Measurements from ENCODE around the gene NKIRAS2. TPM values are rescaled to one million over a fixed set of nuclear protein-coding genes. Genes with fewer than 3 reads are reported as not detected.

NKIRAS2 gene
- total RNA-seq, 1 experiment from 2014 or later: 22.4 TPM

DNA sequence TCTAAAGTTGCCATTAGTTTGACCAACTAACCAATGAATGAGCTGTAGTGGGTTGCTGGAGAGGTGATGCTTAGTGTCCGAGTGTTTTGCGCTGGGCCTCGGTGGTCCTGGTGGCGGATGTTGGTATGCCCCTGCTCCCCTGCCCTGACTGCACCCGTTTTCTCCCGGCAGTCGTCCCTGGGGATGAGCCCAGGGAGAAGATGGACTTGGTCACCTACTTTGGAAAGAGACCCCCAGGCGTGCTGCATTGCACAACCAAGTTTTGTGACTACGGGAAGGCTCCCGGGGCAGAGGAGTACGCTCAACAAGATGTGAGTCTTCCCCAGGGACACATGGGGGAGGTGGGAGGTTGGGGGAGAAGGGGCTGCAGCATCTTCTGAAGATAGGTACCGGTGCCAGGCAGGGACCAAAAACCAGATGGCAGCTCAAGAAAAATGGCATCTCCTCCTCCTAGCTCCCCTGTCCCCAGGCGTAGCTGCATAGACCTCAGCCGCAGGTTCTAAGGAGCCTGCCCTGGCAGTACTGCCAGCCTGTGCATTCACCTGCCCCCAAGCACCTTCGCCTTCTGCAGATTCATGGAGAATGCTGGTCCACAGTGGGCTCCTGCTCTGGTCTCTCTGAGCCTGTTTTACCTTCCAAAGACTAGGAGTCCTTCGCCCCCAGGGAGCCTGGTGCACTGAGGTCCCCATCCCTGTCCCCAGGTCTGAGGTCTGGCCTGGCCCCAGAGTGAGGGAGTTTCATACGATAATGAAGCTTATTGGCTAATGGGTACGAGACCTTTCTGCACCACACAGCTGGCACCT is 48.0 kb upstream of the NKIRAS2 start:
- CTCF ChIA-PET: interaction anchor here (0.7 to 1.3 kb wide), 2 partner anchors 8 to 107 kb away, joined by 3 to 8 read pairs; no protein-coding TSS in a partner anchor
- no peaks in the 10 kb centered on the region for H3K27me3 ChIP-seq (ENCODE audit: control insufficient read depth, insufficient read depth, low read length)
- no TSS peak for BruUV-seq (replicated peaks)
- H3K4me3 ChIP-seq (ENCODE audit: low read depth in 2 of 2, low read length in 2 of 2): no peak overlapping the region
- in situ Hi-C loops (cut with HindIII; ENCODE audit: low pct_unique_long_range_greater_than_20kb, low sequenced_read_pairs) (no loop called here), intact Hi-C loops (cut with micrococcal nuclease; ENCODE audit: unreplicated experiment) (no loop called here)
- ATAC-seq (no peak), DNase-seq (ENCODE audit: low read depth, low spot score) (no peak)
- TF ChIP-seq SIN3A (IDR thresholded peaks at IDR 0.05; ENCODE audit: borderline replicate concordance, insufficient read depth, low read depth, low read length) (no peak), POLR2AphosphoS5 (IDR thresholded peaks at IDR 0.05; ENCODE audit: low read depth, low read length) (no peak), TCF7L2 (IDR thresholded peaks at IDR 0.05; ENCODE audit: low read depth, low read length) (no peak)
- TF ChIP-seq, protein P1, sequence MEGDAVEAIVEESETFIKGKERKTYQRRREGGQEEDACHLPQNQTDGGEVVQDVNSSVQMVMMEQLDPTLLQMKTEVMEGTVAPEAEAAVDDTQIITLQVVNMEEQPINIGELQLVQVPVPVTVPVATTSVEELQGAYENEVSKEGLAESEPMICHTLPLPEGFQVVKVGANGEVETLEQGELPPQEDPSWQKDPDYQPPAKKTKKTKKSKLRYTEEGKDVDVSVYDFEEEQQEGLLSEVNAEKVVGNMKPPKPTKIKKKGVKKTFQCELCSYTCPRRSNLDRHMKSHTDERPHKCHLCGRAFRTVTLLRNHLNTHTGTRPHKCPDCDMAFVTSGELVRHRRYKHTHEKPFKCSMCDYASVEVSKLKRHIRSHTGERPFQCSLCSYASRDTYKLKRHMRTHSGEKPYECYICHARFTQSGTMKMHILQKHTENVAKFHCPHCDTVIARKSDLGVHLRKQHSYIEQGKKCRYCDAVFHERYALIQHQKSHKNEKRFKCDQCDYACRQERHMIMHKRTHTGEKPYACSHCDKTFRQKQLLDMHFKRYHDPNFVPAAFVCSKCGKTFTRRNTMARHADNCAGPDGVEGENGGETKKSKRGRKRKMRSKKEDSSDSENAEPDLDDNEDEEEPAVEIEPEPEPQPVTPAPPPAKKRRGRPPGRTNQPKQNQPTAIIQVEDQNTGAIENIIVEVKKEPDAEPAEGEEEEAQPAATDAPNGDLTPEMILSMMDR (IDR thresholded peaks at IDR 0.05): no peak
- TF ChIP-seq, protein P2, sequence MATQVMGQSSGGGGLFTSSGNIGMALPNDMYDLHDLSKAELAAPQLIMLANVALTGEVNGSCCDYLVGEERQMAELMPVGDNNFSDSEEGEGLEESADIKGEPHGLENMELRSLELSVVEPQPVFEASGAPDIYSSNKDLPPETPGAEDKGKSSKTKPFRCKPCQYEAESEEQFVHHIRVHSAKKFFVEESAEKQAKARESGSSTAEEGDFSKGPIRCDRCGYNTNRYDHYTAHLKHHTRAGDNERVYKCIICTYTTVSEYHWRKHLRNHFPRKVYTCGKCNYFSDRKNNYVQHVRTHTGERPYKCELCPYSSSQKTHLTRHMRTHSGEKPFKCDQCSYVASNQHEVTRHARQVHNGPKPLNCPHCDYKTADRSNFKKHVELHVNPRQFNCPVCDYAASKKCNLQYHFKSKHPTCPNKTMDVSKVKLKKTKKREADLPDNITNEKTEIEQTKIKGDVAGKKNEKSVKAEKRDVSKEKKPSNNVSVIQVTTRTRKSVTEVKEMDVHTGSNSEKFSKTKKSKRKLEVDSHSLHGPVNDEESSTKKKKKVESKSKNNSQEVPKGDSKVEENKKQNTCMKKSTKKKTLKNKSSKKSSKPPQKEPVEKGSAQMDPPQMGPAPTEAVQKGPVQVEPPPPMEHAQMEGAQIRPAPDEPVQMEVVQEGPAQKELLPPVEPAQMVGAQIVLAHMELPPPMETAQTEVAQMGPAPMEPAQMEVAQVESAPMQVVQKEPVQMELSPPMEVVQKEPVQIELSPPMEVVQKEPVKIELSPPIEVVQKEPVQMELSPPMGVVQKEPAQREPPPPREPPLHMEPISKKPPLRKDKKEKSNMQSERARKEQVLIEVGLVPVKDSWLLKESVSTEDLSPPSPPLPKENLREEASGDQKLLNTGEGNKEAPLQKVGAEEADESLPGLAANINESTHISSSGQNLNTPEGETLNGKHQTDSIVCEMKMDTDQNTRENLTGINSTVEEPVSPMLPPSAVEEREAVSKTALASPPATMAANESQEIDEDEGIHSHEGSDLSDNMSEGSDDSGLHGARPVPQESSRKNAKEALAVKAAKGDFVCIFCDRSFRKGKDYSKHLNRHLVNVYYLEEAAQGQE (IDR thresholded peaks at IDR 0.05; ENCODE audit: insufficient read depth in 1 of 2, low read depth in 2 of 2, low read length in 1 of 2): no peak
- peaks cover 25% of the 10 kb centered on the region for H3K4me1 ChIP-seq (ENCODE audit: control insufficient read depth, insufficient read depth, low read length)
- H3K36me3 ChIP-seq (ENCODE audit: control insufficient read depth, insufficient read depth, low read length): no peaks in the 10 kb centered on the region
- no peaks in the 10 kb centered on the region for H3K9me3 ChIP-seq (ENCODE audit: control insufficient read depth, insufficient read depth, low read depth, low read length)
- POLR2A ChIA-PET: interaction anchor here (1.0 kb wide), 1 partner anchor 10 kb away, joined by 3 read pairs; no protein-coding TSS in a partner anchor
- no peak overlapping the region for H3K27ac ChIP-seq (ENCODE audit: low read length)

GRCh38 chr17:41972571-41973407 is 47.1 kb upstream of the NKIRAS2 start:
- BruUV-seq (replicated peaks): no TSS peak
- Histone ChIP-seq H3K9me3 (ENCODE audit: control insufficient read depth, insufficient read depth, low read depth, low read length) (no peaks in the 10 kb centered on the region), H3K4me3 (ENCODE audit: low read depth in 2 of 2, low read length in 2 of 2) (no peak overlapping the region), H3K36me3 (ENCODE audit: control insufficient read depth, insufficient read depth, low read length) (no peaks in the 10 kb centered on the region), H3K27ac (ENCODE audit: low read length) (peak overlapping the region; percentile 29; the same call in 1 of the 2 replicates), H3K4me1 (ENCODE audit: control insufficient read depth, insufficient read depth, low read length) (peaks cover 25% of the 10 kb centered on the region), H3K27me3 (ENCODE audit: control insufficient read depth, insufficient read depth, low read length) (no peaks in the 10 kb centered on the region)
- CTCF ChIA-PET: interaction anchor here (0.7 to 1.3 kb wide), 2 partner anchors 9 to 106 kb away, joined by 3 to 8 read pairs; no protein-coding TSS in a partner anchor
- in situ Hi-C loops (cut with HindIII; ENCODE audit: low pct_unique_long_range_greater_than_20kb, low sequenced_read_pairs): no loop called here
- DNase-seq (ENCODE audit: low read depth, low spot score): no peak
- TF ChIP-seq, protein P2 (IDR thresholded peaks at IDR 0.05; ENCODE audit: insufficient read depth in 1 of 2, low read depth in 2 of 2, low read length in 1 of 2): no peak
- TF ChIP-seq, protein P1 (IDR thresholded peaks at IDR 0.05): no peak
- peak; percentile 24; the same call in 1 of the 2 replicates for TF ChIP-seq POLR2AphosphoS5 (IDR thresholded peaks at IDR 0.05; ENCODE audit: low read depth, low read length)
- no peak for TF ChIP-seq TCF7L2 (IDR thresholded peaks at IDR 0.05; ENCODE audit: low read depth, low read length)
- POLR2A ChIA-PET: interaction anchor here (0.6 to 1.0 kb wide), 2 partner anchors 9 to 30 kb away, joined by 3 to 4 read pairs; no protein-coding TSS in a partner anchor
- peak; percentile 54 for ATAC-seq
- intact Hi-C loops (cut with micrococcal nuclease; ENCODE audit: unreplicated experiment): no loop called here
